IPS-NIHi7 (cell line): ENCODE results near the gene CRYGN.
A peak's percentile ranks its signal among the peaks of the same experiment; 100 is the strongest.

Source experiments
- DNase-seq: peaks from one replicate; pipeline ENCODE4 v3.0.0; 2012; ENCODE audit warnings: mixed read lengths; ENCODE audit errors: extremely low spot score

CRYGN gene

GRCh38 chr7:151406886-151407583, 32.9 kb downstream of the CRYGN start:
- no peak for DNase-seq

DNA sequence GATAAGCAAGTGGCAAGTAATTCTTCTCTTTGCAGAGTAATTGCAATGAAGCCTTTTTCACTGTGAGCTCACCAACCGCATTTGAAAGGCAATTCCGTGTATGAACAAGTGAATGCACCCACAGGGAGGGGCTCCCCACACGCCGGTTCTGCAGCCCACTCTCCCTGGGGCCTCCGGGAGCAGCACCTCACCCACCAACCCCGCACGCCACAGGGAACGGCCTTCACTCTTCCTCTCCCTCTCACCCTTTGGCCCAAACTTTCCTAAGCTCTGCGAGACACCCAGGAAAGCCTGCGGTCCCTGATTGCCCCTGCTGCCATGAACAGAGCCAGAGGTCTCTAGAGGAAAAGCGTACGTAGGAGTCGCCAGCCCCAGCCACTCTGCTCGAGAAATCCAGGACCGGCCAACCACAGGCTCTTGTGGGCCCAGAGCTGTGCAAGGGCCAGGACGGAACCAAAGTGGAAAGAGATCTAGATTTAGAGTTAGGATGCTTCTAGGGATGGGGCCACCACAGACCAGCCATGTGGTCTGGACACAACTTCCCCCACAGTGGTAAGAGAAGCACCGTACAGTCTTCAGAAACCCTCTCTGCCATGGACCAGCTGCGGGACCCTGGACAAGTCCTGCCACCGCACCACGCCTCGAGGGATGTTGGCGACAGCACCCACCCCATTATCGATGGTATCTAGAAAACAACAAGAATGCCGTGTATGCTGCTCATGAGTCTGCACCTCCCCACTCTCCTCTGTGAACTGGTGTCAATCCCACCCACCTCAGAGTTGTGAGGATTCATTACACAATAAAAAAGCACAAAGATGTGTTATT, 33.7 kb downstream of the CRYGN start:
- no peak for DNase-seq

- no peak for DNase-seq
These were observed 34.4 kb downstream of the CRYGN start for GRCh38 chr7:151405588-151405987.

DNA sequence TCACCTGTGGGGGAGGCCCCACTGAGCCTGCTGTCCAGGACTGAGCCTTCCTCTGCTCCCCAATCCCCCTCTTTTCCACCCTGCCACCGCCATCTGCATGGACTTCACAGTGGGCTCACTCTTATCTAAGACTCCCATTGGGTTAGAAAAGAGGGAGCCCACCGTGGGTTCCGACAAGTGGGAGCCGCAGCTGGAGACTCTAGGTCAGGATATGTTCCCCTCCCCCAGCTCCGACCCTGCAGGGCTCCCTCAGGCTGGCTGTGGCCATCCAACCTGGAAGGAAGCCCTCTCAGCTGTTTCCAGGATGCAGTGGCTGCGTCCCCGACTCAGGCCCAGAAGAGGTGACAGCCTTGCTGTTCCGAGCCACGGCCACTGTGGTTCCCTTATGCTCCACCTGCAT, 34.9 kb downstream of the CRYGN start:
- DNase-seq = no peak

DNA sequence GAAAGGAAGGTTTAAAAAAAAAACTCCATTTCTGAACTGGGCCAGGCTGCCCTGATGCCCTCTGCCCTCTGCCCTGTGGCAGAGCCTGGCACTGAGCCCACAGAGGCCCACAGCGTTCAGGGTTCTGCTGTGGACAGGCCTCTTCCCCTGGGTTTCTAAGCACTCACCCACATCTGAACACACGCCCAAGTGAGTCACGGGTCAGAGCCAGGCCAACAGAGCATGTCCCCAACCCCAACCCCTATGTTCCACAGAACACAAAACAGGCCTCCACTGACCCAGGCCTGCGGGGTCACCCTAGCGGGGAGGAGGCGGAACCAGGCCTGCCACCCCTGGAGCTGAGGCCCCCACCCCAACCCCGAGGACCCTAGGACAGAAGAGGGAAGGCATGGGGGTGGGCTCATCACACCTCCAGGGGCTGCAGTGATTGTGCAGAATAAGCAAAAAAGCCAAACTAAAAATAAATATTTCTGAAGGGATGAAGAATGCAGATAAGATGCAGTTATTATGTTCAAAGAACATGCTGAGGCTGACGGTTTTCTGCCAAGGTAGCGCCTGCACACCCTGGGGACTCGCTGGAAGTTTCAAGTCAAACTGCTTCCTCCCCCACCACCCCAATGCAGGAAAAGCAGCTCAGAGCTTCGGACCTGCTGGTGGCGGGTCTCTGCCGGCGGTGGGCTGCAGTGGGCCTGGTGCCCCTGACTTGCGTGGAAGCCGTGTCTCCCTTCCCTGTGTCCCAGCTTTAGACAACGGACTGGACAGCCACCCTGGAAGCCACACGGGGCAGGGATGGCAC, 35.5 kb downstream of the CRYGN start:
- DNase-seq = no peak

- DNase-seq = no peak
These were observed 36.2 kb downstream of the CRYGN start for GRCh38 chr7:151403764-151404163.

DNA sequence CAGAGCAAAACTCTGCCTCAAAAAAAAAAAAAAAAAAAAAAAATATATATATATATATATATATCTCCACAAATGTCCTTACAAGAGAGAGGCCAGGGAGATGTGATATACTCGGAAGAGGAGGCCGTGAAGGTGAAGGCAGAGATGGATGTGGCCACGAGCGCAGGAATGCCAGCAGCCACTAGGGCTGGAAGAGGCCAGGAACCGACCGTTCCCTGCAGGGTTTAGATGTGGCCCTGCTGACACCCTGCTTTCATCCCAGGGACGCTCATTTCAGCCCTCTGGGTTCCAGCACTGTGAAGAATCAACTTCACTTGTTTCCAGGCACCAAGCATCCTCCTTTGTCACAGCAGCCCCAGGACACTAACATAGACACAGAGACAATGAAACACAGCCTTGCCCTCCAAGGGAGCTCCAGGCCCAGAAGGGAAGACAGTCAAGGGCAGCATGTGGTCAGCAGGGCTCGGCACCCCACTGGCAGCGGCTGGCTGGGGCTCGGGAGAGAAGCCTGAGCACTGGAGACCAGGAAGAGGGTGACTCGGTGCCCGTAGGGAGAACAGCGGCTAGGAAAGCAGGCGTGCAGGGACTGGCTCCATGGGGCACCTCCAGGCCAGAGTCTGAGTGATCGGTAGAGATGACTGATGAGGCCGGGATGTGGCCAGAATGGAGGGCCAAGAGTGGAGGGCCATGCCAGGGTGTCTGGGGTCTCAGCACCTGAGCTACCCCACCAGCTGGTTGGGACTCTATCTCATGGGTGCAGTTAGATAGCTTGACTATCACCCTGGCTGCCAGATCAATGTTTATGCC, 37.7 kb downstream of the CRYGN start:
- no peak for DNase-seq

DNA sequence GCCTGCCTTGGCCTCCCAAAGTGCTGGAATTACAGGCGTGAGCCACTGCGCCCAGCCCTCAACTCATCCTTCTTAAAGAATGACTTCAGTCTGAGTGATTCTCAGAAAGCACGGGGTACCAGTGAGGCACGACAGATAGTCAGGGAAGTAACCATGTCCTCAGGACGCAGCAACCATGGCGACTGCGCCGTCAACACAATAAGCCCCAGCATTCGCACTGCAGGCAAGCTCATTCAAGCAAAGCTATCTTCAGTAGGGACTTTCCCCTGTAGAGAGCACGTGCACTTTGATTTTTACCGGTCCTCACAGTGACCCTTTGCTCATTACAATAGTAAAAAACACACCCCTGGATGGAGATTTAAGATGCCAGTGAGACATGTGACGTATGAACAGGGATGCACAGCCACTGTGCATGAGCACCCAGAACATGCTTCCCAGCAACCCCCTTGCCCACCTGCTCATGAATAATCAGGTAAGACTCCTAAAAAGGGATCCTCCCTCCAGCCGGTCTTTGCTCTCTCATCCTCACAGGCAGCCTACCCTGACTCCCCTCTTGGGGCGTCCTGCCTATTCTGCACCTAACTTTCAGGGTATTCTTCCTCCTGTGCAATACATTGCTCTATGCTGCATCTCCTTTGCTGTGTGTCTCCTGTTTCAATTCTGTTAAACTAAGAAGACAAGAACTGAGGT, 39.2 kb downstream of the CRYGN start:
- no peak for DNase-seq

- no peak for DNase-seq
These were observed 40.0 kb downstream of the CRYGN start for GRCh38 chr7:151399906-151400305.

DNA sequence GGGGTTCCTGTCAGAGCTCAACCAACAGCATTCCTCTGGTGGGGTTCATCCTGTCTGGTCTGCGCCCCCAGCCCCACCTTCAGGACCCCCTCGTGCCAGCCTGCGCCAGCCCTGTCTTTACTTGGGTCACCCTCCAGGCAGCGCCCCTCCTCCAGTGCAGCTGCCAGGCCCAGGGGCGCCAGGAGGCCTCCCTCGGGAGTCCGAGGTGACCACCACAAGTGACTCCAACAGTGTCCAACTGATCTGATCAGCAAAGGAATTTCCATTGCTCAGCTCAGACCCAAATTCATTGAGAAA, 40.7 kb downstream of the CRYGN start:
- DNase-seq = no peak

GRCh38 chr7:151398446-151399304, 41.3 kb downstream of the CRYGN start:
- DNase-seq = no peak

DNA sequence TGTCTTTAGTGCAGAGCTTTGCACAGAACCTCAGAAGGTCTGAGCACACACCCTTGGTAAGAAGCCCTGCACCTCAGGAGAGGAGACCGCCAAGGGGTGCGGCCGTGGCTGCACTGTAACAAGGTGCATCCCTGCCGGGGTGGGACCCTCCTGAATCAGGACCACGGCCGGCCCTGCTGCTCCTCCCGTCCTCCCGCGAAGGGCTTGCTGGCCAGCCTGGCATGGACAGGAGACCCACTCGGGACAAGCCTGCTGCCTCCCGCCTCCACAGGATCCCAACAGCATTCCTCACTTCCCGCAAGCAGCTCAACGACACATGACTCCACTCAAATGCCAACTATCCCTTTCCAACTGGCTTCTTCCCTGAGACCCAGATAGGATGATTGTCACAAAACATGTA, 42.9 kb downstream of the CRYGN start:
- DNase-seq = no peak

GRCh38 chr7:151396328-151396970, 43.5 kb downstream of the CRYGN start:
- no peak for DNase-seq

- DNase-seq = peak; percentile 49
These were observed 44.9 kb downstream of the CRYGN start for GRCh38 chr7:151395036-151395367.

- no peak for DNase-seq
These were observed 45.6 kb downstream of the CRYGN start for GRCh38 chr7:151394076-151395035.

- DNase-seq = no peak
These were observed 46.6 kb downstream of the CRYGN start for GRCh38 chr7:151393031-151393977.

- no peak for DNase-seq
These were observed 47.5 kb downstream of the CRYGN start for GRCh38 chr7:151392426-151392825.

- no peak for DNase-seq
These were observed 47.9 kb downstream of the CRYGN start for GRCh38 chr7:151392002-151392401.
